Ovary (tissue), 3 donors: ENCODE data around the gene ZNF337.

Experiments used
- EP300 ChIP-seq: sonication (generic); formaldehyde crosslinking; IDR thresholded peaks from one replicate; pipeline ENCODE4 v1.6.1; 2017; ENCODE audit warnings: antibody characterized with exemption
- TF ChIP-seq, protein P1 (sequence below), 3 donors: fragments of 450-650 bp in 2 of 3; fragments of 200-600 bp in 1 of 3; IDR thresholded peaks; one replicate each; pipeline versions ENCODE4 v1.5.1 to v1.8.0; 2016 to 2022; ENCODE audit warnings: antibody characterized with exemption in 3 of 3, mild to moderate bottlenecking in 1 of 3
- donor health status: DM: no; HTN: no; CAD: no.

- TF ChIP-seq, protein P1, sequence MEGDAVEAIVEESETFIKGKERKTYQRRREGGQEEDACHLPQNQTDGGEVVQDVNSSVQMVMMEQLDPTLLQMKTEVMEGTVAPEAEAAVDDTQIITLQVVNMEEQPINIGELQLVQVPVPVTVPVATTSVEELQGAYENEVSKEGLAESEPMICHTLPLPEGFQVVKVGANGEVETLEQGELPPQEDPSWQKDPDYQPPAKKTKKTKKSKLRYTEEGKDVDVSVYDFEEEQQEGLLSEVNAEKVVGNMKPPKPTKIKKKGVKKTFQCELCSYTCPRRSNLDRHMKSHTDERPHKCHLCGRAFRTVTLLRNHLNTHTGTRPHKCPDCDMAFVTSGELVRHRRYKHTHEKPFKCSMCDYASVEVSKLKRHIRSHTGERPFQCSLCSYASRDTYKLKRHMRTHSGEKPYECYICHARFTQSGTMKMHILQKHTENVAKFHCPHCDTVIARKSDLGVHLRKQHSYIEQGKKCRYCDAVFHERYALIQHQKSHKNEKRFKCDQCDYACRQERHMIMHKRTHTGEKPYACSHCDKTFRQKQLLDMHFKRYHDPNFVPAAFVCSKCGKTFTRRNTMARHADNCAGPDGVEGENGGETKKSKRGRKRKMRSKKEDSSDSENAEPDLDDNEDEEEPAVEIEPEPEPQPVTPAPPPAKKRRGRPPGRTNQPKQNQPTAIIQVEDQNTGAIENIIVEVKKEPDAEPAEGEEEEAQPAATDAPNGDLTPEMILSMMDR (IDR thresholded peaks at IDR 0.05): no peak
- no peak for TF ChIP-seq EP300
These were observed 34.2 kb upstream of the ZNF337 start for GRCh38 chr20:25730862-25731261.
